WERI-Rb-1 (cell line): Measurements from ENCODE around the gene BCAS3.

ENCODE experiments used
- DNase-seq: peaks from one replicate; pipeline ENCODE4 v3.0.0-alpha.2; 2020
- H3K27ac ChIP-seq: fragments of 250-450 bp; sonication (Bioruptor Pico); 2 replicates; pipeline ENCODE4 v1.5.1; 2020; ENCODE audit warnings: mild to moderate bottlenecking, moderate library complexity
- H3K27me3 ChIP-seq: fragments of 250-450 bp; sonication (Bioruptor Pico); 2 replicates; pipeline ENCODE4 v1.5.1; 2021; ENCODE audit warnings: mild to moderate bottlenecking, low read depth, moderate library complexity; ENCODE audit not compliant: insufficient read depth, severe bottlenecking
- H3K36me3 ChIP-seq: fragments of 250-450 bp; sonication (Bioruptor Pico); 2 replicates; pipeline ENCODE4 v1.5.1; 2020; ENCODE audit warnings: mild to moderate bottlenecking, moderate library complexity
- H3K4me3 ChIP-seq: 2 replicates; pipeline ENCODE4 v1.5.1; 2011; ENCODE audit warnings: low read depth, mild to moderate bottlenecking, control low read depth, low read length
- H3K9me3 ChIP-seq: fragments of 250-450 bp; sonication (Bioruptor Pico); 2 replicates; pipeline ENCODE4 v1.5.1; 2021; ENCODE audit warnings: mild to moderate bottlenecking, moderate library complexity; ENCODE audit not compliant: severe bottlenecking
- CTCF ChIP-seq: IDR thresholded peaks from 2 replicates; pipeline ENCODE4 v1.5.1; 2011; ENCODE audit warnings: low read depth, mild to moderate bottlenecking, control low read depth, inconsistent platforms, low read length

Gene BCAS3

GRCh38 chr17:60741031-60741430, 63.4 kb downstream of the BCAS3 start:
- DNase-seq: no peak
- TF ChIP-seq CTCF: no peak

GRCh38 chr17:60743282-60743681, 65.6 kb downstream of the BCAS3 start:
- no peak for DNase-seq
- H3K36me3 ChIP-seq: no peaks in the 10 kb centered on the region
- H3K9me3 ChIP-seq: no peaks in the 10 kb centered on the region
- no peak for TF ChIP-seq CTCF
- no peak overlapping the region for H3K27ac ChIP-seq
- no peaks in the 10 kb centered on the region for H3K27me3 ChIP-seq
- H3K4me3 ChIP-seq: no peak overlapping the region

More at GRCh38 chr17:60741031-60741430, 63.4 kb downstream of the BCAS3 start:
- Histone ChIP-seq H3K27me3 (no peaks in the 10 kb centered on the region), H3K9me3 (no peaks in the 10 kb centered on the region), H3K4me3 (no peak overlapping the region), H3K36me3 (no peaks in the 10 kb centered on the region), H3K27ac (no peak overlapping the region)

- no peaks in the 10 kb centered on the region for H3K9me3 ChIP-seq
- no peak overlapping the region for H3K27ac ChIP-seq
- TF ChIP-seq CTCF: no peak
- H3K36me3 ChIP-seq: no peaks in the 10 kb centered on the region
- no peak for DNase-seq
- H3K4me3 ChIP-seq: no peak overlapping the region
- no peaks in the 10 kb centered on the region for H3K27me3 ChIP-seq
These were observed 66.1 kb downstream of the BCAS3 start for GRCh38 chr17:60743799-60744198.

GRCh38 chr17:60744355-60744966, 66.8 kb downstream of the BCAS3 start:
- H3K9me3 ChIP-seq: no peaks in the 10 kb centered on the region
- DNase-seq: no peak
- no peaks in the 10 kb centered on the region for H3K36me3 ChIP-seq
- no peak for TF ChIP-seq CTCF
- H3K27me3 ChIP-seq: no peaks in the 10 kb centered on the region
- H3K27ac ChIP-seq: no peak overlapping the region
- H3K4me3 ChIP-seq: no peak overlapping the region

- Histone ChIP-seq H3K27ac (no peak overlapping the region), H3K9me3 (peaks cover 4% of the 10 kb centered on the region), H3K4me3 (no peak overlapping the region), H3K27me3 (no peaks in the 10 kb centered on the region), H3K36me3 (no peaks in the 10 kb centered on the region)
- TF ChIP-seq CTCF: no peak
- no peak for DNase-seq
These were observed 67.9 kb downstream of the BCAS3 start for GRCh38 chr17:60745544-60745943.

- TF ChIP-seq CTCF: no peak
- no peaks in the 10 kb centered on the region for H3K27me3 ChIP-seq
- peaks cover 6% of the 10 kb centered on the region for H3K9me3 ChIP-seq
- DNase-seq: no peak
- no peak overlapping the region for H3K4me3 ChIP-seq
- no peak overlapping the region for H3K27ac ChIP-seq
- H3K36me3 ChIP-seq: no peaks in the 10 kb centered on the region
These were observed 69.6 kb downstream of the BCAS3 start for GRCh38 chr17:60747069-60747808.
